Measurements from ENCODE around the gene EPHA4.

GRCh38 chr2:221450280-221450679 is 121.8 kb downstream of the EPHA4 start:
- TF ChIP-seq CTCF (IDR thresholded peaks at IDR 0.05) (no peak), POLR2AphosphoS5 (IDR thresholded peaks at IDR 0.05) (no peak)

Data from prostate gland (tissue), 2 donors.